GM18870 (cell line): Measurements from ENCODE around the gene OCA2.
"Not testable (repeated sequence)": the region's sequence is repeated elsewhere in the genome, so short reads cannot be mapped to it uniquely, and the experiment has no call there.

Experiments used
- ATAC-seq: cut with Tn5 transposase; IDR thresholded peaks from one replicate; pipeline ENCODE4 v1.9.1; 2021; ENCODE audit warnings: moderate library complexity; ENCODE audit not compliant: unreplicated experiment

Gene OCA2

GRCh38 chr15:27757052-27757451, 342.1 kb downstream of the OCA2 start:
- ATAC-seq, result no peak

GRCh38 chr15:27752691-27753090, 346.4 kb downstream of the OCA2 start:
- ATAC-seq, result no peak

GRCh38 chr15:27747997-27748396, 351.1 kb downstream of the OCA2 start:
- ATAC-seq, result no peak

- ATAC-seq, result no peak
Observed at GRCh38 chr15:27746401-27746955, 352.6 kb downstream of the OCA2 start.

- ATAC-seq, result no peak
Observed at GRCh38 chr15:27744641-27745040, 354.5 kb downstream of the OCA2 start.

- no peak for ATAC-seq
Observed at GRCh38 chr15:27743638-27744037, 355.5 kb downstream of the OCA2 start.

GRCh38 chr15:27742751-27743477, 356.2 kb downstream of the OCA2 start:
- ATAC-seq, result no peak

- ATAC-seq, result no peak
Observed at GRCh38 chr15:27741226-27741860, 357.8 kb downstream of the OCA2 start.

- ATAC-seq, result no peak
Observed at GRCh38 chr15:27734785-27735495, 364.2 kb downstream of the OCA2 start.

- ATAC-seq, result no peak
Observed at GRCh38 chr15:27731776-27732175, 367.3 kb downstream of the OCA2 start.

GRCh38 chr15:27730868-27731267, 368.2 kb downstream of the OCA2 start:
- ATAC-seq, result no peak

GRCh38 chr15:27725731-27726130, 373.4 kb downstream of the OCA2 start:
- no peak for ATAC-seq

GRCh38 chr15:27723821-27724220, 375.3 kb downstream of the OCA2 start:
- no peak for ATAC-seq

GRCh38 chr15:27722102-27722501, 377.0 kb downstream of the OCA2 start:
- ATAC-seq, result no peak

GRCh38 chr15:27714675-27715074, 384.4 kb downstream of the OCA2 start:
- ATAC-seq, result no peak

- ATAC-seq, result not testable (repeated sequence)
Observed at GRCh38 chr15:27713850-27714249, 385.3 kb downstream of the OCA2 start.

- ATAC-seq, result no peak
Observed at GRCh38 chr15:27707257-27707656, 391.9 kb downstream of the OCA2 start.

- no peak for ATAC-seq
Observed at GRCh38 chr15:27706300-27706699, 392.8 kb downstream of the OCA2 start.

GRCh38 chr15:27705056-27705455, 394.1 kb downstream of the OCA2 start:
- ATAC-seq, result no peak
